Stimulated activated CD8-positive, alpha-beta memory T cell treated with anti-CD3 and anti-CD28 coated beads, Interleukin-2, amount 100 ng/mL, for 48 hours (primary cell): ENCODE measurements around the gene TPRN.

Experiments
- DNase-seq, 2 donors: peaks; one replicate each; pipeline ENCODE4 v3.0.0-alpha.2; 2020; ENCODE audit warnings: low read depth in 2 of 2

The TPRN gene

DNA sequence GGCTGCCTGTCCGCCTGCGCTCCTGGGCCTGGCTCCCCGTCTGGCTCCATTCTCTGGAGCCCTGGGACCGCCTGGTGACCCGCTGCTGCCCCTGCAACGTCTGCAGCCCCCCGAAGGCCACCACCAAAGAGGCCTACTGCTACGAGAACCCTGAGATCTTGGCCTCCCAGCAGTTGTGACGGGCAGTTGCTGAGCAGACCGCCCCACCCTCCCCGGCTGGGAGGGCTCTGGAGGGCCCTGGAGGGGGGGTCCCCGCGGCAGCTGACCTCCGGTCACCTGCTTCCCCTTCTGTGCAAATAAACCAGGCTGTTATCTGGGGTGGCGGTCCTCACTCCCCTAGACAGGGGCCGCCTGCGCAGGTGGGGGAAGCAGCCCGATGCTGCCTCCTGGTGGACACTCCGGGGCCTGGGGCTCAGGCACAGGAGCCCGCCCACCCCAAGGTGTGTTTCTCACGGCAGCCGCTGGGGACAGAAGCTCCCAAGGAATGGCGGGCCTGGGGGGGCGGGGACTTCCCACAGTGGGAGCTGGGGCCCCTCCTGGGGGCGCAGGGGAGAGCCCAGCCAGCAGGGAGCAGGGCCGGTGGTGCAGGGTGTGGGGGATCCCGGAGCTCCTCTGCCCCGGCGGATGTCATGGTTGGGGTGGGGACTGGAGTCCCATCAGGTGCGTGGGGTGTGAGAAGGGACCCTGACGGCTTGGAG lies 35.8 kb upstream of the TPRN start:
- DNase-seq: peak; percentile 90

DNA sequence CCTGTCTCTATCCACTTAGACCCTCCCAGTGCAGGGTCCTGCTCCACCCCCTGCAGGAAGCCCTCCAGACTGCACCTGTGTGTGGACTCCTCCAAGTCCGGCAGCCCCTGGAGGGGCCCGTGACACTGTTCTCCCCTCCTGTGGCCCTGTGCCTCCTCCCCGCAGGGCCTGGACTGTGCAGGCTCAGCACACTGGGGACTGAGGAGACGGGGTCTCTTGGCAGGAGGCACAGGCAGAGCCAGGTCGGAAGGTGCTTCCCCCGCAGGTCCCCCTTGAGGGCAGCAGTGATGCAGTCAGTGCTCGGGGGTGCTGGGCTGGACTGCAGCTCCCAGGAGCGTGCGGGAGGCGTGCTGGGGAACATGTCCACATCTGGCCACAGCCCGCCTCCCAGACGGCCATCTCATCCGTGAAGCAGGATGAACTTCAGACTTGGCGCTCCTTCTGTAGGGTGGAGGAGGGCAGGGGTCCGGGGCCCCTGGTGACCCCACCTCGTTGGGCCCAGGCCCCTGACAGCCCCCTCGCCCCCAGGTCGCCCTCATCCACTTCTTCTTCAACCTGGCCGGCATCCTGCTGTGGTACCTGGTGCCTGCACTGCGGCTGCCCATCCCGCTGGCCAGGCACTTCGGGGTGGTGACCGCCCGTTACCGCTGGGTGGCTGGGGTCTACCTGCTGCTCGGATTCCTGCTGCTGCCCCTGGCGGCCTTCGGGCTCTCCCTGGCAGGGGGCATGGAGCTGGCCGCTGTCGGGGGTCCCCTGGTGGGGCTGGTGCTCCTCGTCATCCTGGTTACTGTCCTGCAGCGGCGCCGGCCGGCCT lies 35.1 kb upstream of the TPRN start:
- DNase-seq: no peak

DNA sequence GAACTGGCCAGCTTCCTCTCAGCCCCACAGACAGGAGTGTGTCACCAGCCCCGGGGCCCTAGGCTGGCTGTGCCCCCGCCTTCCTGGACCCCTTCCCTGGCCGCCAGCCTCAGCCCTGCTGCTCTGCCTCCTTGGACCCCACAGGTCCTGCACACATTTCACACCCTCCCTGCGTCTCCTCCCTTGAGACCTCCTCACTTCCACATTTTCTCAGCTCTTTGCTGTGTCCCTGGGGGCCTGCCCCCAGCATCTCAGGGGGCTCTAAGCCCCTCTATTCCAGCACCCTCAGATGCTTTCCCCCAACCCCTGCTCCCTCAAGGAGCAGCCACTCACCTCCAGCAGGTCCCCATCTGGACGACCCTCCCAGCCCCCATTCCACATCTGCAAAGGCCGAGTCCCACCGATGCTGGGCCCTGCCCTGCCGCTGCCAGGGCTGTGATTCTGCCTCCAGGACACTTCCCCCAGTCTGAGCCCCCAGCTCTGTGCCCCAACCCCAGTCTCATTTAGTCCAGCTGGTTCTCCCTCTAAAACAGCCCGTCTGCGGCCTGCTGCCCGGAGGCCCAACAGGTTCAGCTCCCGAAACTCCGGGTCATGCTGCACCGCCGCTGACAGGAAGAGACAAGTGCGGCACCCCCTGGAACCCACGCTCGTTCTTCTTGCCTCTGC lies 34.4 kb upstream of the TPRN start:
- DNase-seq: no peak

DNA sequence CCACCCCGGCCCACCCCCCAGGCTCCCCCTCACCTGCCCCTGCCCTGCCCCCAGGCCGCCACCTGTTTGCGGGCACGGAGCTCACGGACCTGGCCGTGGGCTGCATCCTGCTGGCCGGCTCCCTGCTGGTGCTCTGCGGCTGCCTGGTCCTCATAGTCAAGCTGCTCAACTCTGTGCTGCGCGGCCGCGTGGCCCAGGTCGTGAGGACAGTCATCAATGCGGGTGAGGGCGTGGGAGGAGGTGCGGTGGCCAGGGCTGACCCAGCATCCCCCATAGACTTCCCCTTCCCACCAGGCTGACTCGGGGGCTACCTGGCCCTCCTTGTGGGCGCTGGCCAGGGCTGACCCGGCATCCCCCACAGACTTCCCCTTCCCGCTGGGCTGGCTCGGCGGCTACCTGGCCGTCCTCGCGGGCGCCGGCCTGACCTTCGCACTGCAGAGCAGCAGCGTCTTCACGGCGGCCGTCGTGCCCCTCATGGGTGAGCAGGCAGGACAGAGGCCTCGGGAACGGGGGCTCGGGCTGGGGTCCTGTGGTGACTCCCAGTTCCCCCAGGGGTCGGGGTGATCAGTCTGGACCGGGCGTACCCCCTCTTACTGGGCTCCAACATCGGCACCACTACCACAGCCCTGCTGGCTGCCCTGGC lies 33.6 kb upstream of the TPRN start:
- no peak for DNase-seq

DNA sequence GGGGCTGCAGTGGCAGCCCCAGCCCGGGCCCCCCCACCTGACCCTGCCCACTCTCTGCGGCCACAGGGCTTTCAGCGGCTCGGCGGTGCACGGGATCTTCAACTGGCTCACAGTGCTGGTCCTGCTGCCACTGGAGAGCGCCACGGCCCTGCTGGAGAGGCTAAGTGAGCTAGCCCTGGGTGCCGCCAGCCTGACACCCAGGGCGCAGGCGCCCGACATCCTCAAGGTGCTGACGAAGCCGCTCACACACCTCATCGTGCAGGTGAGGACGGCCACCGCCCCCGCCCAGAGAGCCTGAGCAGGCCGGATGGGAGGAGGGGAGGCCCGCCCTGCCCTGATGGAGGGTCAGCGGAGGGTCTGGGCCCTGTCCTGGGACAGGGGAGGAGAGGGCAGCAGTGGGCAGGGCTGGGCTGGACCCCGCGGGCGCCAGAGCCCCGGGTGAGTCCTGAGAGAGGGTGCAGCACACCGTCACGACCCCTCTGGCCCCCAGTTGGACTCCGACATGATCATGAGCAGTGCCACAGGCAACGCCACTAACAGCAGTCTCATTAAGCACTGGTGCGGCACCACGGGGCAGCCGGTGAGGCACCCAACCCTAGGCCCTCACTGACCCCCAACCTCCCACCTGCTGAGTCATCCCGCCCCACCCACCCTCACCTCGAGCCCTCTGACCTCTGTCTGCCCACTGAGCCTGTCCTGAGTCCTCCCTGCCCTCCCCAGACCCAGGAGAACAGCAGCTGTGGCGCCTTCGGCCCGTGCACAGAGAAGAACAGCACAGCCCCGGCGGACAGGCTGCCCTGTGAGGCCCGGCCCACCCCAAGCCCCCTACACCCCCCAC lies 32.8 kb upstream of the TPRN start:
- no peak for DNase-seq

DNA sequence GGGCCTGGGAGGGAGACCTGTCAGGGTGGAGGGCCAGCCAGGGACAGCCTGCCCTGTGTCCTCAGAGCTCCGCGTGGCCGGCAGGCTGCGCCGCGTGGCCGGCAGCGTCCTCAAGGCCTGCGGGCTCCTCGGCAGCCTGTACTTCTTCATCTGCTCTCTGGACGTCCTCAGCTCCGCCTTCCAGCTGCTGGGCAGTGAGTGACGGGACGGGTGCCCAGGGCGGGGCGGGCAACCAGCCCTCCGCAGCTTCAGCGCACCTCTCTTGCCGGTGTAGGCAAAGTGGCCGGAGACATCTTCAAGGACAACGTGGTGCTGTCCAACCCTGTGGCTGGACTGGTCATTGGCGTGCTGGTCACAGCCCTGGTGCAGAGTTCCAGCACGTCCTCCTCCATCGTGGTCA lies 32.0 kb upstream of the TPRN start:
- no peak for DNase-seq

DNA sequence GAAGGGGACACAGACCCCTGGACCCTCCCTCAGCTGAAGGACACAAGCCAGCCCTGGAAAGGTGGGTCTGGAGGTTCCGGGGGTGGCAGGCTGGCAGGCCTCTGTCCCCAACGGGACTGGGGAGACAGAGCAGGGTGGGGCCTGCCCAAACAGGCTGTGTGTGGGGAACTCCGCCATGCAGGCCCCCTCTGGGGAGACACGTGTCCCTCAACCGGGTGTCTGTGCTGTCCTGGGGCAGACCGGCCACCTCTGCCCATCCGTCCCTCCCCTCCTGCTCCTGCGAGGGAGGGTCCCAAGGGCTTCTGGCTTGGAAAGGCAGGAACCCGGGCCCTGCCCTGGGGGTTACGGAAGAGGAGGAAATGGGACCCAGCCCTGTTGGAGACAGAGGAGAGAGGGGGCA lies 31.6 kb upstream of the TPRN start:
- no peak for DNase-seq

DNA sequence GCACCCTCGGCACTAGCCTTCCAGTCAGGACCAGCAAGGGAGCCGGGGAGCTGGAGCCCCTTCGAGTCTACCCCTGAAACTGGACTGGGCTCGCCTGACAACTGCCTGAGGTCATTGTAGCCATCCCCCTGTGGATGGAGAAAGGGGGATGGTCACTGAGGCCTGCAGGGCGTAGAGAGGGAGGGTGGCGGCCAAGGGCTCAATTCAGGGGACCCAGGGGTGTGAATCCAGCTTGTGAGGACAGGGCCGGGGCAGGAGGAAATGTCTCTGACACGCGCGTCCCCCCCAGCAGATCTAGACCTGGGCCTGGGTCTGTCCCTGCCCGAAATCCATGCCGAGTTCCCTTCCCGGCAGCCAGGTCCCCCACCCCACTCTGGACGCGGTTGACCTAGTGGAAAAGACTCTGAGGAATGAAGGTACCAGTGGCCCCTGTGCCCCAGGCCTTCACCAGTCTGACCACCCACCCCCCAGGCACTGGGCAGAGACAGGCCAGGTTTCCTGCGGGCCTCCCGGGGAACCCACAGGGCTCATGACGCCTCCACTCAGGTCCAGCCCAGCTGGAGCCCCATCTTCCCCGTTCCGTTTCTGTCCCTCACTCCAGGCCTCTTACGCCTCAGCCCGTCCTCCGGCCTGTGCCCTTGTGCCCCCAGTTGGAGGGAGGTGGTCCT lies 31.0 kb upstream of the TPRN start:
- DNase-seq: no peak

DNA sequence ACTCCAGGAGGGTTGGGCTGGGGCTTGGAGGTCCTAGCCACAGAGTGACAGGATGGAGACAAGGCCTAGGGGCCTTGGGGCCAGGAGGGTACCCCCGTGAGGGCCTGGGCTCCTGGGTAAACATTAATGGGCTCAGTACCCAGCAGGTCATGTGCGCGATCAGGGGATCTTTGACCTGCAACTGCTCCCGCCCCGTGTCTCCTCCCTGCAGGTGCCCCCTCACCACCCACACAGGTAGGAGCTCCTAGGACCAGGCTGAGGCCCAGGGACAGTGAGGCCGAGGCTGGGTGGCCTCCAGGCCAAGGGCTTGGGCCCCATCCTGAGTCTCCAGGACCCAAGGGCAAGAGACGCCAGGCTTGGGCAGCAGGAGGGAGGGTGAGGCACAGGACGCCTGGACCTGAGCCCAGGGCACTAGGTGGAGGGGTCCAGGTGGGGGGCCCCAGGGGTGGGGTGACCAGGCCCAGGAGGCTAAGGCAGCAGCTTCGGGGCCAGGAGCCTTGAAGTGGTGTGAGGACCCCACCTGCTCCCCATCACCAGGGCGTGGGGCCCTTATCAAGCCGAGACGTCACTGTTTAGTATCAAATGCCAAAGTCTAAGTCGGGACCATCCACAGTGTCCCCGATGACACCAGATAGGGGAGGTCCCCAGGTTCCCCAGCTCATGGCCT lies 30.3 kb upstream of the TPRN start, which contains the start of gene SLC34A3:
TSS of gene SLC34A3 (plus strand) at position 197 of the 667 bp plus-strand sequence. CDS start 802 bp downstream, outside the sequence.
- DNase-seq: no peak

DNA sequence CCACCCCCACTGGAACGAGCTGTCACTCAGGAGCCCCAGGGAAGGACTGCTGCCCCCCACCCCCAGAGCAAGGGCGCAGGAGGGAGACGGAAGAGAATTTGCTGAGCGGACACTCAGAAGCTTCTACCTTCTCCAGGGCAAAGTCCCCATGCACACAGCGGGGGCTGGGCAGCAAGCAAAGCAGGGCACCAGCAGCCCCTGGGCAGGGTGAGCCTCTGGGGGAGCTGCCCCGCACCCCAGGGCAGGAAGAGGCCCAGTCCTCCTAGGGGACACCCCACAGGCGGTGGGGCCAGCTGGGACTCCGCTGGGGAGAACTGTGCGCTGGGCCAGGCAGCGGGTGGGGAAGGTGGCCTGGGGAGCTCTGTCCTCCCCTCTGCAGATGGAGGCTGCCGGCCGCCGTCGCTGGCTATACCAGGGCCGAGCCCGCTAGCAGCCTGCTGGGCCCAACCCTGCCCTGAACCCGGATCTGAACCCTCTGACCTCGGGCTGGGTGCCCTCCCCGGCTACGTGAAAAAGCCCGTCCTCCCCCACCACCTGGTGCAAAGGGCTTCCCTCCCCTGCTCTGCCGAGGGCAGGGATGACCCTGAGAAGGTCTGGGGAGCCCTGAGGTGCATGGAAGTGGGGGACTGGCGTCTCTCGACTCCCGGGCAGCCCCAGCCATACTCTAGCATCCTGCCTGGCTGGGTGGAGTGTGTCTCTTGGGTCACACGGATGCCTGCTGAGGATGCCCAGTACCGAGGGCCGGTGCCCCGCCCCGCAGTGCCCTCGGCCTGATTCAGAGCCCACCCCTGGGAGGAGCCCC lies 29.6 kb upstream of the TPRN start:
- DNase-seq: no peak

DNA sequence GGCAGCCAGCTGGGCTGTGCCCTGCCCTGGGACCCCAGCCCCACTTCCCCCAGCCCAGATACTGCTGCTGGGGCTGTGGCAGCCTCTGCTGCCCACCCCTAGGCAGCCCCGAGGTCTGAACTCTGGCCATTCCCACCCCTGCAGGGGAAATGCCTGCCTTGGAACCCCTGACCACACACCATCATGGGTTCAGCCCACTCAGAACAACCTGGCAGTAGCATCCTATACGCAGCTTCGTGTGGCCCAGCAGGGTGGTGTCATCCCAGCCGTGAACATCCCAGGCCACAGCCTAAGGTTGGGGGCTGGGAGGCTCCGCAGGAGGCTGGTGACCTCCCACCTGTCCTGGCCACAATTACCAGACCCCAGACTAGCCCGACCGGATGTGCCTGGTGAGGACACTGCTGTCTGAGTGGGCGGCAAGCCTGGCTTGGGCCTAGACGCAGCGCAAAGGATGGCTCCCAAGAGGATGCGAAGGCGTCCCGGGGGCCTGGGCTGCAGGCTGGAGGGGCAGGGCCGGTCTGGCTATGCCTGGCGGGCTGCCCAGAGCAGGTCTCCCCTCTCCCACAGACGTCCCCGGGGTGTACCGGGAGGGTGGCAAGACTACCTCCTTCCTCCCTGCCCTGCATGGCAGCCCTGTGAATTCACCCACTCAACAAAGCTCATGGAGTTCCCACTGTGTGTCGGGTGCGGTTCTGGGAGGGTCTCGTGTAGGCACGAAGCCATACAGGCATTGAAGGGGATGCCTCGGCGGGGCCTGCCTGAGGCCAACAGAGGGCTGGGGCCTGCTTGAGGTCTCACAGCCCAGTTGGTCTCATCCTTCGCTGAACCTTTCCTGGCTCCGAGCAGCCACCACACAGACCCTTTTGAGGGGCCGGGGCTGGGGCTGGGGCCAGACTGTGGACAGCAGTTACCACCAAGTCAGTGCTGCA lies 28.7 kb upstream of the TPRN start:
- no peak for DNase-seq

DNA sequence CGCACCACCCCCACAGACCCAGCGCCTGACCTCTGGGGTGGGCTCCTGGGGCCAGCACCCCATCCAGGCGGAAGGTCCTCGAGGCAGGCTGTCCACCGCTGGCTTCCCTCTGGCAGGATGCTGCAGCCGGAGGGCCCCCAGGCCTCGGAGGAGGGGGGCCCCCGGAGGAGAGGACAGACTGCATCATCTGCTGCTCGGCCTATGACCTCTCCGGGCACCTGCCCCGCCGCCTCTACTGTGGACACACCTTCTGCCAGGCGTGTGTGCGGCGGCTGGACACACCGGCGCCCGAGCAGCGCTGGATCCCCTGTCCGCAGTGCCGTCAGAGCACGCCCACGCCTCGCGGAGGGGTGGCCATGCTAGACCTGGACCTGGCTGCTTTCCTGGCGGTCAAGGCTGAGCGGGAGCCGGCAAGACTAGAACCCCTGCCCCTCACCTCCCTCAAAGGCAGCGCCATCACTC lies 28.0 kb upstream of the TPRN start:
- DNase-seq: no peak

DNA sequence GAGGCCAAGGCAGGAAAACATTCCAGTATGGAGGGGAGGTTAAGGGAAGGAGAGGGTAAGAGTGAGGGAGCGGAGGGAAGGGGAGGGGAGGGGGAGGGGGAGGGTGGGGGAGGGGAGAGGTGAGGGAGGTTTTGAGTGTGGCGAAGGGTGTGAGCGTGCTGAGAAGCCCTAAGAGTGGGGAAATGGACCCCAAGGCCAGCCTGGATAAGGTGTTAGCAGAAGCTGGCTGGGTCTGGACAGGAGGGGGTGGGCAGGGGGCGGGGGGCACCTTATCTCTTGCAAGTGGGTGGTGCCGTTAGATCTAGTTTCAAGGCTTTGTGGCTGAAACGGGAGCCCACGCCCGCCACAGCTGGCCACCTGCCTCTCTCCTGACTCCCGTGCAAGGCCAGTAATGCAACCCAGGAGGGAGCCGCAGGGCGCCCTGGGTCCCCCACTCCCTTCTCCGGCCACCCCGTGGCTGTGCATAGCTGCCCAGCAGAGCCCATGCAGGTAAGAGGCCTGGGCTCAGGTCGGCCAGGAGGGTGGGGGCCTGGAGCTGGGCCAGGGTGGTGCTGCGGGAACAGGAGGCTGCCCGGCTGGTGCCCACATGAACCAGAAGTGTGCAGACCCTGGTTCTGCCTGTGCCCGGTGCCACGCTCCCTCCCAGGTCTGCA lies 27.4 kb upstream of the TPRN start:
- no peak for DNase-seq

DNA sequence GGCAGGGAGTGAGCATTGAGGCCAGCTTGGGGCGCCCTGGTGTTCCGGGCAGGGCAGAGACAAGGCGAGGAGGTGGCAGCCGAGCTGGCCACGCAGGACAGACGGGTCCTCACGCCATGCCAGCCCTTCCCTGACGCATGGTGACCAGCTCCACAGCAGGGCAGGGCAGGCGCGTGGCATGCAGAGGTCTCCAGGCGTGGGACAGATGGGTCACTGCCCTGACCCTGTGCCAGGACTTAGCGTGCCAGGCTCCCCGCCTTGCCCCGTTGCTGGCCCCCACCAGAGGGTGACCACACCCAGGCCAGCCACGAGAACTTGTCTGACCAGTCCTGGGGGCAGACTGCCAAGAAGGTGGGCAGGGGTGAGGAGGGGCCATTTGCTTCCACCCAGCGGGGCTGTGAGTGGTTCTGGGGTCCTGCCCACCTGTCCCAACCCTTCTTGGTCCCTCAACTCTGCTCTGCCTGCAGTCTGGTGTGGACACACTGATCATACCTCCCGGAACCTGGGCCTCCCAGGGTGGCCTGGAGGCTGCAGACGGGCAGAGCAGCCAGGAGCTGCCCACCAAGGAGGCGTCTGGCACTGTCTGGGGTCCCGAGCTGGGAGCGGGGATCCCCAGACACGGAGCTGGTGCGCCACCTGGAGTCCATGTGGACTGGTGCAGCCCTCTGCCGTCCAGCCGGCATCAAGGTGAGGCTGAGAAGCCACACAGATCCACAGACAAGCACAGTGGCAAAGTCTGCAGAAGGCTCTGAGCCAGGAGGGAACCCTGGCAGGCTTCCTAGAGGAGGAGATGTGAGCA lies 26.7 kb upstream of the TPRN start, which contains the start of gene RNF224:
TSS of gene RNF224 (plus strand) at position 449 of the 799 bp plus-strand sequence. CDS start 834 bp downstream, outside the sequence.
- peak; percentile 73 to 79 for DNase-seq

DNA sequence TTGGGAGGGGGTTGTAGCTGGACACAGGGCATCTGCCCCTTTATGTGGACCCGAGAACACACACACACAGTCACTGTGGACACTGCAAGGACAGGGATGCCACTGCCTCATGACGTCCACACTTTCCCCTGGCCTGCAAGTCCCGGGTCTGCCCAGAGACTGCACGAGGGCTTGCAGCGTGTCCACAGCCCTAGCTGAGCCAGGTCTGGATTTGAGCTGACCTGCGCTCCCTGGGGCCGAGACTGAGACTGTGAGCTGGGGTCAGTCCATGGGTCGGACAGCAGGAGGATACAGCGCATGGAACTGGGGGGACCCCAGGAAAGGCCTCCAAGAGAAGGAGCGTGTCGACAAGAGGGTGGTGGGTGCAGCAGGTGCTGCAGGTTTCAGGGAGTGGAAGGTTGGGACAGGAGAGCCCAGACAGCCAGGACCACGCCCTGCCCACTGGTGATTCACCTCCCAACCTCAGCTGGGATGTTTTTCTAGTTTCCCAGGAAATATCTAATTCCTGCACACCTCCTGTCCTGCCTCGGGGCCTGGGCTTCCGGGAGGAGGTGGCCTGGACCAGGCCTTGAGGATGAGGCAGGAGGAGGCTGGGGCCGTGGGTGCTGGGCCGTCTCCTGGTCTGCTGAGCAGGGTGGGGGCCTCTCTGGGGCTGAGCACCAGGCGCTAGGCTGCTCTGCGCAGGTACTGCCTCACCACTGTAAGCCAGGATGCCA lies 26.0 kb upstream of the TPRN start:
- no peak for DNase-seq
